ENCODE results near the gene MAD2L1. TPM values are rescaled to one million over a fixed set of nuclear protein-coding genes. Genes with fewer than 3 reads are reported as not detected.

MAD2L1 gene
- total and polyA plus RNA-seq, 2 of the 4 experiments (the other 2 are of a cell fraction), result 13.6 to 15.2 TPM

- dilution Hi-C loops (cut with HindIII; ENCODE audit: low sequenced_read_pairs, unreplicated experiment), result no loop called here
- no peak for ATAC-seq (ENCODE audit: low read depth)
- CTCF ChIA-PET, result no interaction called here
These were observed 56.0 kb downstream of the MAD2L1 start for GRCh38 chr4:120010646-120011045.

More at GRCh38 chr4:120010646-120011045, 56.0 kb downstream of the MAD2L1 start:
- Histone ChIP-seq H3K18ac (ENCODE audit: low read depth, low read length) (no peak overlapping the region), H3K79me1 (ENCODE audit: low read depth in 1 of 2, low read length in 2 of 2) (no peaks in the 10 kb centered on the region), H2BK120ac (ENCODE audit: low read depth, low read length) (no peak overlapping the region), H2AFZ (replicated peaks; ENCODE audit: low read length, poor library complexity) (no peak overlapping the region), H3K4ac (ENCODE audit: low read depth, low read length) (no peak overlapping the region), H2BK20ac (ENCODE audit: low read depth, low read length) (no peak overlapping the region), H3K9me1 (ENCODE audit: insufficient read depth, low read length) (peaks cover 7% of the 10 kb centered on the region), H3K36me3 (ENCODE audit: control insufficient read depth, insufficient read depth, low read length) (no peaks in the 10 kb centered on the region), H2BK15ac (ENCODE audit: low read depth, low read length) (no peak overlapping the region), H3K56ac (ENCODE audit: extremely low read depth, insufficient read depth, low read length) (no peak overlapping the region), H4K20me1 (ENCODE audit: insufficient read depth, low read length) (no peaks in the 10 kb centered on the region), H3K27me3 (ENCODE audit: control insufficient read depth, insufficient read depth, low read length) (no peaks in the 10 kb centered on the region), H3K23ac (ENCODE audit: low read depth, low read length) (no peak overlapping the region), H3K4me2 (ENCODE audit: low read depth, low read length) (no peak overlapping the region), H3K4me3 (ENCODE audit: insufficient read depth, low read depth, low read length) (no peak overlapping the region), H4K5ac (ENCODE audit: low read depth, low read length) (no peak overlapping the region), H2AK9ac (replicated peaks; ENCODE audit: low read depth, low read length, poor library complexity) (no peak overlapping the region), H2BK5ac (ENCODE audit: low read depth, low read length, poor library complexity, severe bottlenecking) (no peak overlapping the region), H4K91ac (ENCODE audit: insufficient read depth, low read depth, low read length) (no peak overlapping the region), H3K14ac (replicated peaks; ENCODE audit: low read depth, low read length) (no peak overlapping the region), H3K9ac (ENCODE audit: low read depth, low read length) (no peak overlapping the region), H4K8ac (ENCODE audit: low read depth in 2 of 2, low read length in 2 of 2) (no peak overlapping the region), H2AK5ac (ENCODE audit: low read depth, low read length) (no peak overlapping the region), H3K27ac (ENCODE audit: insufficient read depth, low read length) (no peak overlapping the region), H3K9me3 (ENCODE audit: control insufficient read depth, insufficient read depth, low read length) (no peaks in the 10 kb centered on the region), H3K4me1 (ENCODE audit: control insufficient read depth, insufficient read depth, low read length) (peaks cover 10% of the 10 kb centered on the region)
- in situ Hi-C loops (cut with MboI; ENCODE audit: low sequenced_read_pairs), result no loop called here
- no peak for DNase-seq
- POLR2A ChIA-PET (ENCODE audit: unreplicated experiment), result no interaction called here
- intact Hi-C loops (cut with micrococcal nuclease), result no loop called here
- no TSS peak for BruUV-seq (replicated peaks)
- no CpG with 5 or more reads among the region's 4 CpGs for WGBS, 2 experiments (ENCODE audit: extremely low coverage in 2 of 2, insufficient read length in 1 of 2)
- no peak for TF ChIP-seq POLR2A (IDR thresholded peaks at IDR 0.05; ENCODE audit: low read depth, low read length)
- TF ChIP-seq NFE2L2 (IDR thresholded peaks at IDR 0.05; ENCODE audit: low read depth, low read length), result no peak
- TF ChIP-seq CHD1 (IDR thresholded peaks at IDR 0.05; ENCODE audit: low read depth, low read length), result no peak
- TF ChIP-seq RAD21 (IDR thresholded peaks at IDR 0.05; ENCODE audit: low read length), result no peak

Measured in IMR-90 (cell line).